IMR-90 (cell line): Measurements from ENCODE around the gene GRAMD1A. TPM values are rescaled to one million over a fixed set of nuclear protein-coding genes. Genes with fewer than 3 reads are reported as not detected.

ENCODE experiments used
- ATAC-seq: fragments of 200-7000 bp; cut with Tn5 transposase; 2 replicates; pipeline ENCODE4 v1.9.1; 2020; ENCODE audit warnings: low read depth, mild to moderate bottlenecking, moderate library complexity
- BruUV-seq: library from RNA; stranded (reverse); fragments of 400-500 nt; replicated peaks from 2 replicates; lab custom pipeline; 2021; lab: Mats Ljungman, UMichigan
- CTCF ChIA-PET: fragments of 300-600 bp; formaldehyde crosslinking; extraction: SDS; loops from one replicate; lab custom pipeline; 2021; ENCODE audit warnings: antibody characterized with exemption; lab: Yijun Ruan, JAX
- POLR2A ChIA-PET: fragments of 300-600 bp; sonication (Branson Sonifier 250); formaldehyde crosslinking; loops from one replicate; lab custom pipeline; 2022; ENCODE audit warnings: antibody characterized with exemption; ENCODE audit not compliant: unreplicated experiment; lab: Charles Lee
- DNase-seq: peaks from one replicate; pipeline ENCODE4 v3.0.0; 2013
- H2AFZ ChIP-seq: replicated peaks from 2 replicates; pipeline ENCODE3; 2013; ENCODE audit warnings: low read length, mild to moderate bottlenecking; ENCODE audit not compliant: poor library complexity
- H2AK5ac ChIP-seq: 2 replicates; pipeline ENCODE4 v1.6.1; 2013; ENCODE audit warnings: low read depth, low read length, inconsistent platforms
- H2AK9ac ChIP-seq: replicated peaks from 2 replicates; pipeline ENCODE3; 2013; ENCODE audit warnings: mild to moderate bottlenecking, low read depth, low read length, moderate library complexity; ENCODE audit not compliant: poor library complexity
- H2BK120ac ChIP-seq: 2 replicates; pipeline ENCODE4 v1.6.1; 2013; ENCODE audit warnings: low read depth, low read length, inconsistent platforms
- H2BK15ac ChIP-seq: 3 replicates; pipeline ENCODE4 v1.6.1; 2013; ENCODE audit warnings: low read depth, low read length, inconsistent platforms
- H2BK20ac ChIP-seq: 2 replicates; pipeline ENCODE4 v1.6.1; 2013; ENCODE audit warnings: low read depth, mild to moderate bottlenecking, inconsistent platforms, low read length, moderate library complexity
- H2BK5ac ChIP-seq: 2 replicates; pipeline ENCODE4 v1.6.1; 2013; ENCODE audit warnings: mild to moderate bottlenecking, low read depth, low read length, inconsistent platforms; ENCODE audit not compliant: poor library complexity, severe bottlenecking
- H3K14ac ChIP-seq: replicated peaks from 2 replicates; pipeline ENCODE4 v1.6.1; 2013; ENCODE audit warnings: low read depth, low read length, inconsistent platforms
- H3K18ac ChIP-seq: 2 replicates; pipeline ENCODE4 v1.6.1; 2013; ENCODE audit warnings: low read depth, low read length, control low read depth
- H3K23ac ChIP-seq: 2 replicates; pipeline ENCODE4 v1.6.1; 2013; ENCODE audit warnings: low read depth, low read length, inconsistent platforms
- H3K27ac ChIP-seq: 2 replicates; pipeline ENCODE4 v1.5.1; 2013; ENCODE audit warnings: mild to moderate bottlenecking, control low read depth, low read length; ENCODE audit not compliant: insufficient read depth
- H3K27me3 ChIP-seq: 2 replicates; pipeline ENCODE4 v1.6.1; 2013; ENCODE audit warnings: low read length; ENCODE audit not compliant: control insufficient read depth, insufficient read depth
- H3K36me3 ChIP-seq: 2 replicates; pipeline ENCODE4 v1.6.1; 2013; ENCODE audit warnings: low read length, mixed read lengths; ENCODE audit not compliant: control insufficient read depth, insufficient read depth
- H3K4ac ChIP-seq: 2 replicates; pipeline ENCODE4 v1.6.1; 2013; ENCODE audit warnings: low read depth, low read length, inconsistent platforms
- H3K4me1 ChIP-seq: 2 replicates; pipeline ENCODE4 v1.6.1; 2013; ENCODE audit warnings: low read length, mixed read lengths; ENCODE audit not compliant: control insufficient read depth, insufficient read depth
- H3K4me2 ChIP-seq: 2 replicates; pipeline ENCODE4 v1.6.1; 2013; ENCODE audit warnings: low read depth, mild to moderate bottlenecking, control low read depth, low read length, moderate library complexity
- H3K4me3 ChIP-seq: 2 replicates; pipeline ENCODE4 v1.5.1; 2013; ENCODE audit warnings: low read depth, mild to moderate bottlenecking, control low read depth, low read length, moderate library complexity; ENCODE audit not compliant: insufficient read depth
- H3K56ac ChIP-seq: 2 replicates; pipeline ENCODE4 v1.6.1; 2013; ENCODE audit warnings: low read length, inconsistent platforms; ENCODE audit not compliant: insufficient read depth; ENCODE audit errors: extremely low read depth
- H3K79me1 ChIP-seq, 2 experiments: 2 replicates each; pipeline ENCODE4 v1.6.1; 2013; ENCODE audit warnings: low read length in 2 of 2, inconsistent platforms in 1 of 2, low read depth in 1 of 2
- H3K9ac ChIP-seq: 2 replicates; pipeline ENCODE4 v1.6.1; 2013; ENCODE audit warnings: low read depth, low read length, control low read depth
- H3K9me1 ChIP-seq: 2 replicates; pipeline ENCODE4 v1.6.1; 2013; ENCODE audit warnings: low read length, inconsistent platforms; ENCODE audit not compliant: insufficient read depth
- H3K9me3 ChIP-seq: 2 replicates; pipeline ENCODE4 v1.6.1; 2013; ENCODE audit warnings: low read length; ENCODE audit not compliant: control insufficient read depth, insufficient read depth
- H4K20me1 ChIP-seq: 2 replicates; pipeline ENCODE4 v1.6.1; 2013; ENCODE audit warnings: low read length, inconsistent platforms; ENCODE audit not compliant: insufficient read depth
- H4K5ac ChIP-seq: 2 replicates; pipeline ENCODE4 v1.6.1; 2013; ENCODE audit warnings: mild to moderate bottlenecking, low read depth, low read length, control low read depth
- H4K8ac ChIP-seq, 2 experiments: 2 replicates each; pipeline ENCODE4 v1.6.1; 2013; ENCODE audit warnings: low read depth in 2 of 2, low read length in 2 of 2, control low read depth in 1 of 2, inconsistent platforms in 1 of 2
- H4K91ac ChIP-seq: 2 replicates; pipeline ENCODE4 v1.6.1; 2013; ENCODE audit warnings: low read depth, low read length, inconsistent platforms; ENCODE audit not compliant: insufficient read depth
- BHLHE40 ChIP-seq: fragments of 150-350 bp; IDR thresholded peaks from 2 replicates; pipeline ENCODE4 v1.6.1; 2016; ENCODE audit warnings: mild to moderate bottlenecking, low read depth, low read length
- CEBPB ChIP-seq: IDR thresholded peaks from 2 replicates; pipeline ENCODE4 v1.6.1; 2012; ENCODE audit warnings: low read depth, low read length, improper control_type of control experiment
- CHD1 ChIP-seq: IDR thresholded peaks from 2 replicates; pipeline ENCODE4 v1.6.1; 2012; ENCODE audit warnings: low read depth, low read length, improper control_type of control experiment
- FOS ChIP-seq: fragments of 150-350 bp; IDR thresholded peaks from 2 replicates; pipeline ENCODE4 v1.6.1; 2016; ENCODE audit warnings: low read depth, low read length
- MAFK ChIP-seq: IDR thresholded peaks from 2 replicates; pipeline ENCODE4 v1.6.1; 2012; ENCODE audit warnings: low read depth, low read length, improper control_type of control experiment
- MAZ ChIP-seq: IDR thresholded peaks from 2 replicates; pipeline ENCODE4 v1.6.1; 2012; ENCODE audit warnings: low read depth, mild to moderate bottlenecking, low read length, improper control_type of control experiment, moderate library complexity, borderline replicate concordance
- MXI1 ChIP-seq: IDR thresholded peaks from 2 replicates; pipeline ENCODE4 v1.6.1; 2012; ENCODE audit warnings: low read depth, mild to moderate bottlenecking, low read length, moderate library complexity, borderline replicate concordance
- NFE2L2 ChIP-seq: fragments of 150-350 bp; IDR thresholded peaks from 2 replicates; pipeline ENCODE4 v1.6.1; 2016; ENCODE audit warnings: low read depth, mild to moderate bottlenecking, low read length
- POLR2A ChIP-seq: IDR thresholded peaks from 2 replicates; pipeline ENCODE4 v1.6.1; 2012; ENCODE audit warnings: mild to moderate bottlenecking, low read depth, low read length
- RAD21 ChIP-seq: IDR thresholded peaks from 2 replicates; pipeline ENCODE4 v1.6.1; 2012; ENCODE audit warnings: low read length, improper control_type of control experiment
- RCOR1 ChIP-seq: IDR thresholded peaks from 2 replicates; pipeline ENCODE4 v1.6.1; 2012; ENCODE audit warnings: mild to moderate bottlenecking, low read length, improper control_type of control experiment; ENCODE audit not compliant: insufficient replicate concordance
- RFX5 ChIP-seq: IDR thresholded peaks from 2 replicates; pipeline ENCODE4 v1.8.0; 2012; ENCODE audit warnings: low read depth, mild to moderate bottlenecking, low read length, moderate library complexity
- SMC3 ChIP-seq: fragments of 150-350 bp; IDR thresholded peaks from 2 replicates; pipeline ENCODE4 v1.6.1; 2016; ENCODE audit warnings: low read depth, mild to moderate bottlenecking, antibody characterized with exemption, low read length, moderate library complexity
- WGBS, 2 experiments: methylation state at CpG; one replicate each; pipeline versions ENCODE4 v1.1.5 to v1.1.7; 2013; ENCODE audit warnings: missing lambda C conversion rate in 2 of 2; ENCODE audit not compliant: insufficient read length in 1 of 2; ENCODE audit errors: extremely low coverage in 2 of 2; 5-methylcytosine and 5-hydroxymethylcytosine counted together
- dilution Hi-C: fragments of 300-500 bp; cut with HindIII; formaldehyde crosslinking; loops from one replicate; pipeline ENCODE4 v1.14.3; 2018; ENCODE audit warnings: low sequenced_read_pairs; ENCODE audit not compliant: unreplicated experiment
- in situ Hi-C: fragments of 300-500 bp; cut with MboI; formaldehyde crosslinking; loops from 3 replicates; pipeline ENCODE4 v1.14.3; 2019; ENCODE audit warnings: low sequenced_read_pairs, inconsistent platforms, mixed read lengths
- intact Hi-C: fragments of 100-400 bp; cut with micrococcal nuclease; formaldehyde crosslinking; loops from 2 replicates; pipeline ENCODE4 v1.10.0; 2022
- polyA plus RNA-seq, 3 experiments: library from polyadenylated mRNA; depleted of rRNA; stranded (reverse); fragments of >200 nt; gene quantifications; 2 replicates each; pipeline ENCODE4 v1.2.3, GENCODE V29; 2012; ENCODE audit warnings: low replicate concordance in 1 of 3
- total RNA-seq: library from RNA; depleted of rRNA; stranded (reverse); fragments of >200 nt; gene quantifications from 2 replicates; pipeline ENCODE4 v1.2.3, GENCODE V29; 2012
- TF ChIP-seq, protein P1 (sequence below): fragments of 150-350 bp; IDR thresholded peaks from 2 replicates; pipeline ENCODE4 v1.6.1; 2017; ENCODE audit warnings: mild to moderate bottlenecking, antibody characterized with exemption, low read length, low read depth
- TF ChIP-seq, protein P2 (sequence below): conservative IDR thresholded peaks from 2 replicates; pipeline ENCODE4 v1.5.1; 2012; ENCODE audit warnings: mild to moderate bottlenecking, low read depth, low read length, improper control_type of control experiment
- TF ChIP-seq, protein P3 (sequence below): fragments of 150-350 bp; IDR thresholded peaks from 2 replicates; pipeline ENCODE4 v1.6.1; 2016; ENCODE audit warnings: low read depth, mild to moderate bottlenecking, low read length, moderate library complexity, borderline replicate concordance

The GRAMD1A gene
- total and polyA plus RNA-seq, 2 of the 4 experiments (the other 2 are of a cell fraction) = 11.1 to 63.0 TPM

DNA sequence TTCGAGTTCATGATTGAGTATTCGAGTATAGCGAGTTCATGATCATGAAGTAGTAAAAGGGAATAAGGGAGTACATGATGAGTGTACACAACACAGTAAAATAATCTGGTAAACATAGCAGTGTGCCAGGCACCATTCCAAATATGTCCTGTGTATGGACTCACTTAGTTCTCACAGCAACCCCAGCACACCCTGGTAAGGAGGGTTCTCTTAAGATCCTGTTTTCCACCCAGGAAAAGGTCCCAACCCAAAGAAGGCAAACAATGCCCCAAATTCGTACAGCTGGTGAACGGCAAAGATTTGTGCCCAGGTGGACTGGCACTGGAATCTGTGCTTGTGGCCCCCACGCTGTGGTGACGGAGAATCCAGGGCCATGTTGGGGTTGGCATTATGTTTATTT lies 62.8 kb downstream of the GRAMD1A start:
- Histone ChIP-seq H3K9me1 (no peaks in the 10 kb centered on the region), H4K8ac (no peak overlapping the region), H2BK120ac (no peak overlapping the region), H3K4me3 (no peak overlapping the region), H3K4ac (no peak overlapping the region), H3K4me1 (no peaks in the 10 kb centered on the region), H3K4me2 (no peak overlapping the region), H3K18ac (no peak overlapping the region), H3K56ac (no peak overlapping the region), H2BK5ac (no peak overlapping the region), H4K91ac (no peak overlapping the region), H2BK15ac (no peak overlapping the region), H3K9ac (no peak overlapping the region), H2AK5ac (no peak overlapping the region), H3K23ac (no peak overlapping the region), H3K36me3 (no peaks in the 10 kb centered on the region), H3K27me3 (no peaks in the 10 kb centered on the region; the same call in 1 of the 2 replicates), H3K79me1 (no peaks in the 10 kb centered on the region), H4K20me1 (no peaks in the 10 kb centered on the region), H2AFZ (no peak overlapping the region), H3K14ac (no peak overlapping the region), H3K27ac (no peak overlapping the region), H2BK20ac (no peak overlapping the region), H4K5ac (no peak overlapping the region), H3K9me3 (no peaks in the 10 kb centered on the region), H2AK9ac (no peak overlapping the region)
- in situ Hi-C loops (no loop called here), intact Hi-C loops (no loop called here), dilution Hi-C loops (no loop called here)
- CTCF ChIA-PET = no interaction called here
- no TSS peak for BruUV-seq
- POLR2A ChIA-PET = no interaction called here
- ATAC-seq (no peak), DNase-seq (no peak)
- TF ChIP-seq MAZ (no peak), NFE2L2 (no peak), RFX5 (no peak), POLR2A (no peak), CEBPB (no peak), MAFK (no peak), SMC3 (no peak), BHLHE40 (no peak), FOS (no peak), CHD1 (no peak), RCOR1 (no peak), MXI1 (no peak), RAD21 (no peak)
- TF ChIP-seq, protein P1, sequence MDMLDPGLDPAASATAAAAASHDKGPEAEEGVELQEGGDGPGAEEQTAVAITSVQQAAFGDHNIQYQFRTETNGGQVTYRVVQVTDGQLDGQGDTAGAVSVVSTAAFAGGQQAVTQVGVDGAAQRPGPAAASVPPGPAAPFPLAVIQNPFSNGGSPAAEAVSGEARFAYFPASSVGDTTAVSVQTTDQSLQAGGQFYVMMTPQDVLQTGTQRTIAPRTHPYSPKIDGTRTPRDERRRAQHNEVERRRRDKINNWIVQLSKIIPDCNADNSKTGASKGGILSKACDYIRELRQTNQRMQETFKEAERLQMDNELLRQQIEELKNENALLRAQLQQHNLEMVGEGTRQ = no peak
- TF ChIP-seq, protein P2, sequence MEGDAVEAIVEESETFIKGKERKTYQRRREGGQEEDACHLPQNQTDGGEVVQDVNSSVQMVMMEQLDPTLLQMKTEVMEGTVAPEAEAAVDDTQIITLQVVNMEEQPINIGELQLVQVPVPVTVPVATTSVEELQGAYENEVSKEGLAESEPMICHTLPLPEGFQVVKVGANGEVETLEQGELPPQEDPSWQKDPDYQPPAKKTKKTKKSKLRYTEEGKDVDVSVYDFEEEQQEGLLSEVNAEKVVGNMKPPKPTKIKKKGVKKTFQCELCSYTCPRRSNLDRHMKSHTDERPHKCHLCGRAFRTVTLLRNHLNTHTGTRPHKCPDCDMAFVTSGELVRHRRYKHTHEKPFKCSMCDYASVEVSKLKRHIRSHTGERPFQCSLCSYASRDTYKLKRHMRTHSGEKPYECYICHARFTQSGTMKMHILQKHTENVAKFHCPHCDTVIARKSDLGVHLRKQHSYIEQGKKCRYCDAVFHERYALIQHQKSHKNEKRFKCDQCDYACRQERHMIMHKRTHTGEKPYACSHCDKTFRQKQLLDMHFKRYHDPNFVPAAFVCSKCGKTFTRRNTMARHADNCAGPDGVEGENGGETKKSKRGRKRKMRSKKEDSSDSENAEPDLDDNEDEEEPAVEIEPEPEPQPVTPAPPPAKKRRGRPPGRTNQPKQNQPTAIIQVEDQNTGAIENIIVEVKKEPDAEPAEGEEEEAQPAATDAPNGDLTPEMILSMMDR = no peak
- TF ChIP-seq, protein P3, sequence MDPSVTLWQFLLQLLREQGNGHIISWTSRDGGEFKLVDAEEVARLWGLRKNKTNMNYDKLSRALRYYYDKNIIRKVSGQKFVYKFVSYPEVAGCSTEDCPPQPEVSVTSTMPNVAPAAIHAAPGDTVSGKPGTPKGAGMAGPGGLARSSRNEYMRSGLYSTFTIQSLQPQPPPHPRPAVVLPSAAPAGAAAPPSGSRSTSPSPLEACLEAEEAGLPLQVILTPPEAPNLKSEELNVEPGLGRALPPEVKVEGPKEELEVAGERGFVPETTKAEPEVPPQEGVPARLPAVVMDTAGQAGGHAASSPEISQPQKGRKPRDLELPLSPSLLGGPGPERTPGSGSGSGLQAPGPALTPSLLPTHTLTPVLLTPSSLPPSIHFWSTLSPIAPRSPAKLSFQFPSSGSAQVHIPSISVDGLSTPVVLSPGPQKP = no peak
- WGBS, 2 experiments = 100% methylated on average over 3 of the region's 7 CpGs; no CpG with 5 or more reads in 1 of the 2 experiments
